Activated CD4-positive, alpha-beta T cell treated with anti-CD3 and anti-CD28 coated beads, Interleukin-2, Interleukin-6, amounts not matched to agents 100 ng/mL and 50 ng/mL, durations not matched to agents 16 hours and 8 hours (primary cell): ENCODE measurements around the gene SPRR2G.
"Not testable (repeated sequence)": the region's sequence is repeated elsewhere in the genome, so short reads cannot be mapped to it uniquely, and the experiment has no call there.

ENCODE experiments used
- DNase-seq: peaks from one replicate; pipeline ENCODE4 v3.0.0-alpha.2; 2020

The SPRR2G gene

GRCh38 chr1:153150846-153151245 lies at the start of gene SPRR2G:
TSS of gene SPRR2G (minus strand) at chr1:153150890. CDS start at chr1:153150110, 780 bp downstream.
- no peak for DNase-seq

- no peak for DNase-seq
Measured at GRCh38 chr1:153195216-153195615, 44.5 kb upstream of the SPRR2G start.

GRCh38 chr1:153194331-153195050 lies 43.8 kb upstream of the SPRR2G start:
- DNase-seq, result no peak

- DNase-seq, result peak; percentile 12
Measured at GRCh38 chr1:153192697-153193096, 42.0 kb upstream of the SPRR2G start.

GRCh38 chr1:153190373-153190772 lies 39.7 kb upstream of the SPRR2G start:
- no peak for DNase-seq

GRCh38 chr1:153188301-153188700 lies 37.6 kb upstream of the SPRR2G start:
- not testable (repeated sequence) for DNase-seq

- DNase-seq, result no peak
Measured at GRCh38 chr1:153180556-153180955, 29.9 kb upstream of the SPRR2G start.

GRCh38 chr1:153178922-153179321 lies 28.2 kb upstream of the SPRR2G start:
- DNase-seq, result no peak

GRCh38 chr1:153174624-153175023 lies 23.9 kb upstream of the SPRR2G start:
- DNase-seq, result no peak

- no peak for DNase-seq
Measured at GRCh38 chr1:153168686-153169085, 18.0 kb upstream of the SPRR2G start.

GRCh38 chr1:153155541-153155940 lies 4.9 kb upstream of the SPRR2G start:
- DNase-seq, result no peak

GRCh38 chr1:153152481-153152880 lies 1.8 kb upstream of the SPRR2G start:
- no peak for DNase-seq

- DNase-seq, result no peak
Measured at GRCh38 chr1:153141377-153141776, 9.3 kb downstream of the SPRR2G start.

- no peak for DNase-seq
Measured at GRCh38 chr1:153140484-153140883, 10.2 kb downstream of the SPRR2G start.

- no peak for DNase-seq
Measured at GRCh38 chr1:153133743-153134142, 16.9 kb downstream of the SPRR2G start.

- no peak for DNase-seq
Measured at GRCh38 chr1:153133267-153133666, 17.4 kb downstream of the SPRR2G start.

GRCh38 chr1:153128688-153129087 lies 22.0 kb downstream of the SPRR2G start:
- DNase-seq, result not testable (repeated sequence)

- DNase-seq, result no peak
Measured at GRCh38 chr1:153127296-153127695, 23.4 kb downstream of the SPRR2G start.

GRCh38 chr1:153125536-153125935 lies 25.2 kb downstream of the SPRR2G start:
- DNase-seq, result no peak

GRCh38 chr1:153123793-153124192 lies 26.9 kb downstream of the SPRR2G start:
- not testable (repeated sequence) for DNase-seq

- no peak for DNase-seq
Measured at GRCh38 chr1:153122831-153123421, 27.8 kb downstream of the SPRR2G start.

GRCh38 chr1:153120945-153121344 lies 29.7 kb downstream of the SPRR2G start:
- DNase-seq, result no peak

GRCh38 chr1:153119491-153119971 lies 31.2 kb downstream of the SPRR2G start:
- no peak for DNase-seq

- DNase-seq, result not testable (repeated sequence)
Measured at GRCh38 chr1:153115264-153115663, 35.4 kb downstream of the SPRR2G start.

- DNase-seq, result no peak
Measured at GRCh38 chr1:153113416-153113815, 37.3 kb downstream of the SPRR2G start, which contains the start of gene SPRR2F. TSS of gene SPRR2F (minus strand) at chr1:153113516. CDS start at chr1:153112733, 783 bp downstream.
